ENCODE measurements around the gene FANCC.
"Not testable (repeated sequence)": the region's sequence is repeated elsewhere in the genome, so short reads cannot be mapped to it uniquely, and the experiment has no call there.

Gene FANCC

GRCh38 chr9:95342571-95342970 lies 25.1 kb upstream of the FANCC start:
- no peak for TF ChIP-seq CTCF (conservative IDR thresholded peaks at IDR 0.05)
- H3K27ac ChIP-seq, result no peak overlapping the region

GRCh38 chr9:95341293-95341962 lies 23.9 kb upstream of the FANCC start:
- no peak overlapping the region for H3K27ac ChIP-seq
- peak; percentile 76 for TF ChIP-seq CTCF (conservative IDR thresholded peaks at IDR 0.05)

- no peak overlapping the region for H3K27ac ChIP-seq
- TF ChIP-seq CTCF (conservative IDR thresholded peaks at IDR 0.05), result no peak
Observed at GRCh38 chr9:95338243-95338642, 20.7 kb upstream of the FANCC start.

GRCh38 chr9:95336281-95336680 lies 18.8 kb upstream of the FANCC start:
- TF ChIP-seq CTCF (conservative IDR thresholded peaks at IDR 0.05), result no peak; the same call in 1 of the 2 replicates
- no peak overlapping the region for H3K27ac ChIP-seq

GRCh38 chr9:95333426-95333825 lies 15.9 kb upstream of the FANCC start:
- H3K27ac ChIP-seq, result no peak overlapping the region
- no peak for TF ChIP-seq CTCF (conservative IDR thresholded peaks at IDR 0.05)

- TF ChIP-seq CTCF (conservative IDR thresholded peaks at IDR 0.05), result no peak
- no peak overlapping the region for H3K27ac ChIP-seq
Observed at GRCh38 chr9:95332860-95333259, 15.4 kb upstream of the FANCC start.

- TF ChIP-seq CTCF (conservative IDR thresholded peaks at IDR 0.05), result no peak
- no peak overlapping the region for H3K27ac ChIP-seq
Observed at GRCh38 chr9:95330720-95331404, 13.4 kb upstream of the FANCC start.

GRCh38 chr9:95329061-95329460 lies 11.6 kb upstream of the FANCC start:
- not testable (repeated sequence) for H3K27ac ChIP-seq
